ENCODE measurements around the gene CUX1. TPM values are rescaled to one million over a fixed set of nuclear protein-coding genes. Genes with fewer than 3 reads are reported as not detected.

The CUX1 gene
- total RNA-seq, 1 experiment from 2014 or later: 53.5 TPM

DNA sequence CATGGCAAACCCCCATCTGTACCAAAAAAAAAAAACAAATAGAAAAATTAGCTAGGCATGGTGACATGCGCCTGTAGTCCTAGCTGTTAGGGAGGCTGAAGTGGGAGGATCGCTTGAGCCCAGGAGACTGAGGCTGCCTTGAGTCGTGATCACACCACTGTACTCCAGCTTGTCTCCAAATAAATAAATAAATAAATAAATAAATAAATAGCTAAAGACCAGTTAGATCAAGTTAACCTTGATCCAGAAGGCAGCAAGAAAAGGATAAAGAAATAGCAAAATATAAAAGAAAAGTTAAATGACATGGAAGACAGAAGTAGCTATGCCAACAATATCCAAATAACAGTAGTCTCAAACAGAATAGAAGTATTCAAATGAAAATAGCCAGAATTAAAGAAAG is 337.0 kb downstream of the CUX1 start:
- Histone ChIP-seq H3K23me2 (ENCODE audit: insufficient read length, low read depth, low read length, poor library complexity, severe bottlenecking) (no peaks in the 10 kb centered on the region), H4K91ac (ENCODE audit: insufficient read length, low read depth, low read length) (no peak overlapping the region), H3T11ph (ENCODE audit: low read length) (no peak overlapping the region), H3K4me2 (ENCODE audit: insufficient read depth, insufficient read length, low read length) (no peak overlapping the region), H4K8ac (replicated peaks; ENCODE audit: insufficient read length, low read depth, low read length) (no peak overlapping the region), H3K79me1 (ENCODE audit: insufficient read depth, low read depth, low read length, poor library complexity, severe bottlenecking) (no peaks in the 10 kb centered on the region), H2BK20ac (ENCODE audit: low read depth, low read length, poor library complexity, severe bottlenecking) (no peak overlapping the region), H3K27me3 (ENCODE audit: insufficient read depth, low read length) (no peaks in the 10 kb centered on the region), H3K23ac (ENCODE audit: insufficient read length, low read depth, low read length) (no peak overlapping the region), H3K4me1 (ENCODE audit: insufficient read depth, low read length) (peaks cover 11% of the 10 kb centered on the region; the same call in 1 of the 2 replicates), H3K4ac (ENCODE audit: low read depth, low read length) (no peak overlapping the region), H2BK12ac (ENCODE audit: insufficient read length, low read depth, low read length) (no peak overlapping the region), H3K27ac (ENCODE audit: insufficient read length, low read depth, low read length) (no peak overlapping the region), H2BK15ac (ENCODE audit: low read depth, low read length) (no peak overlapping the region), H2AK5ac (ENCODE audit: insufficient read length, low read length) (no peak overlapping the region), H2BK120ac (ENCODE audit: low read depth, low read length, poor library complexity, severe bottlenecking) (no peak overlapping the region), H3K79me2 (ENCODE audit: insufficient read depth, low read length) (no peaks in the 10 kb centered on the region), H3K56ac (ENCODE audit: insufficient read length, low read depth, low read length) (no peak overlapping the region), H3K14ac (ENCODE audit: insufficient read depth, low read length) (no peak overlapping the region), H2AFZ (ENCODE audit: low read length) (no peak overlapping the region), H2BK5ac (ENCODE audit: insufficient read length, low read length) (no peak overlapping the region), H3K9ac (ENCODE audit: extremely low read depth, insufficient read length, low read length) (no peak overlapping the region), H4K5ac (ENCODE audit: insufficient read length, low read depth, low read length) (no peak overlapping the region), H3K9me3 (ENCODE audit: control insufficient read depth, low read depth, low read length) (no peaks in the 10 kb centered on the region), H3K18ac (ENCODE audit: insufficient read length, low read depth, low read length) (no peak overlapping the region), H4K20me1 (ENCODE audit: control insufficient read depth, insufficient read depth, insufficient read length) (no peaks in the 10 kb centered on the region)
- TF ChIP-seq, protein P1, sequence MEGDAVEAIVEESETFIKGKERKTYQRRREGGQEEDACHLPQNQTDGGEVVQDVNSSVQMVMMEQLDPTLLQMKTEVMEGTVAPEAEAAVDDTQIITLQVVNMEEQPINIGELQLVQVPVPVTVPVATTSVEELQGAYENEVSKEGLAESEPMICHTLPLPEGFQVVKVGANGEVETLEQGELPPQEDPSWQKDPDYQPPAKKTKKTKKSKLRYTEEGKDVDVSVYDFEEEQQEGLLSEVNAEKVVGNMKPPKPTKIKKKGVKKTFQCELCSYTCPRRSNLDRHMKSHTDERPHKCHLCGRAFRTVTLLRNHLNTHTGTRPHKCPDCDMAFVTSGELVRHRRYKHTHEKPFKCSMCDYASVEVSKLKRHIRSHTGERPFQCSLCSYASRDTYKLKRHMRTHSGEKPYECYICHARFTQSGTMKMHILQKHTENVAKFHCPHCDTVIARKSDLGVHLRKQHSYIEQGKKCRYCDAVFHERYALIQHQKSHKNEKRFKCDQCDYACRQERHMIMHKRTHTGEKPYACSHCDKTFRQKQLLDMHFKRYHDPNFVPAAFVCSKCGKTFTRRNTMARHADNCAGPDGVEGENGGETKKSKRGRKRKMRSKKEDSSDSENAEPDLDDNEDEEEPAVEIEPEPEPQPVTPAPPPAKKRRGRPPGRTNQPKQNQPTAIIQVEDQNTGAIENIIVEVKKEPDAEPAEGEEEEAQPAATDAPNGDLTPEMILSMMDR (conservative IDR thresholded peaks at IDR 0.05): no peak
- no peaks in the 10 kb centered on the region for H3K9me3 Mint-ChIP-seq
- H3K27me3 Mint-ChIP-seq (ENCODE audit: low read depth): no peaks in the 10 kb centered on the region
- H3K4me3 Mint-ChIP-seq: no peak overlapping the region
- peaks cover 17 to 33% of the 10 kb centered on the region in 2 experiments for H3K4me1 Mint-ChIP-seq
- no CpG with 5 or more reads among the region's 3 CpGs for WGBS (ENCODE audit: extremely low coverage, insufficient read length, low lambda C conversion rate)
- H3K36me3 Mint-ChIP-seq (ENCODE audit: insufficient read depth in 1 of 3, low read depth in 3 of 3): peaks cover 11 to 20% (median 16%) of the 10 kb centered on the region in 3 experiments; a peak in 6 of 7 replicates
- H3K27ac Mint-ChIP-seq: no peak overlapping the region; a peak in 1 of 7 replicates
- no peak for DNase-seq

All from H9 (cell line).